ENCODE results near the gene TMEM17. TPM values are rescaled to one million over a fixed set of nuclear protein-coding genes. Genes with fewer than 3 reads are reported as not detected.
A peak's percentile ranks its signal among the peaks of the same experiment; 100 is the strongest.

TMEM17 gene
- total RNA-seq, 1 experiment from 2014 or later: 1.1 TPM

DNA sequence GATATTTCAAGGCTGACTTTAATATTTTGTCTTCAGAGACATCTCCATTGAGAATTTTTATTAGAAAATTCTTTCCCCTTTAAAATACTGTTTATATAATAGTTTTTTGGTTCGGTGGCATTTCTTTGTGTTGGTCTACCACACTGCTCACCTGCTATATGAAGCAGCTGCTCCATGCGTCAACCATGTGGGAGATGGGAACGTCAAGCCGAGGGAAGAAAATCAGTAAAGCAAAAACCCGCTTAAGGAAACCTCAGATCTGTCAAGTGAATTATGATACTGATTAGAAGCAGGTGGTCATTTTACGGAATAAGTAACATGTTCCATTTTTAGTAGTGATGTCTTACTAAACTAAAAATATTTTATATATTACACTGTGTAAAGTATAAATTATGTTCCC, 5.6 kb upstream of the TMEM17 start:
- DNase-seq (ENCODE audit: low read depth): no peak

- no peak for DNase-seq (ENCODE audit: low read depth)
These were observed 391 bp upstream of the TMEM17 start for GRCh38 chr2:62506421-62506750.

GRCh38 chr2:62505109-62505749, 766 bp downstream of the TMEM17 start:
- no peak for DNase-seq (ENCODE audit: low read depth)

GRCh38 chr2:62504657-62505056, 1.3 kb downstream of the TMEM17 start:
- DNase-seq (ENCODE audit: low read depth): no peak

GRCh38 chr2:62501794-62502500, 4.0 kb downstream of the TMEM17 start:
- peak; percentile 39 for DNase-seq (ENCODE audit: low read depth)

- DNase-seq (ENCODE audit: low read depth): no peak
These were observed 4.9 kb downstream of the TMEM17 start for GRCh38 chr2:62501069-62501468.

- no peak for DNase-seq (ENCODE audit: low read depth)
These were observed 6.5 kb downstream of the TMEM17 start for GRCh38 chr2:62499430-62500060.

DNA sequence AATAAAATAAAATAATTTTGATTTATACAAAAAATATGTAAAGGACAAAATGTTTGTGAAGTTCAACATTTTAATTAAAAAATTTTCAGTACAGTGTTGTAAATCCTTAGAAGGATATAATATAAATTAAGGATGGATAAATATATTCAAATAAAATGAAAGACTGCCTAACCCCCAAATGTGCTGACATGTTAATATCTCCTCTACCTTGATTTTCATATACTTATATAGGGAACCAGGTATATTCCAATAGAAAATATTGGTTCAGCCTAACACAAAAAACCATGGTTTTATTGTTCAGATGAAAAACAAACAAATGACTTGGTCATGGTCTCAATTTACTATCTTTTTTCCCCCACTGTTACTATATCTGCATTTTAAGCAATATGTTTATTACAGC, 7.3 kb downstream of the TMEM17 start:
- DNase-seq (ENCODE audit: low read depth): no peak

- no peak for DNase-seq (ENCODE audit: low read depth)
These were observed 10.2 kb downstream of the TMEM17 start for GRCh38 chr2:62495761-62496160.

GRCh38 chr2:62492048-62492447, 13.9 kb downstream of the TMEM17 start:
- no peak for DNase-seq (ENCODE audit: low read depth)

- no peak for DNase-seq (ENCODE audit: low read depth)
These were observed 16.3 kb downstream of the TMEM17 start for GRCh38 chr2:62489702-62490101.

DNA sequence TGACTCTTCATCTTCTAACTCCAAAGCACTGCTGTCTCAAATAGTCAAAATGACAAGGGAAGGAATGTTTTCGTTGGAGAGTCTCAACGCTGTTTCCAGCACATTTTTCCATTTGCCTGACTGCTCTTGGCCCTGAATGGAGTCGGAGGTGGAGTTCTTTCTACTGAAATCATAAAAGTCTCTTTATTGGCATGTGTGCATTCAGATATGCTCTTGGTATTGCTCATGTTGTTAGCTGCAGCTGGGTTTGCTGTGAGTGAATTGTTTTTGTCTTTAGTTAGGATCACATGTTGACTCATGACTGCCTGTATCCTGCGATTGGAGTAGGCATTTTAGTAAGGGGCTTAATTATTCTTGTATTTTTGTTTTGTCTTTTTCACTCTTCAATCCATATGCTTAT, 16.8 kb downstream of the TMEM17 start:
- DNase-seq (ENCODE audit: low read depth): no peak

DNA sequence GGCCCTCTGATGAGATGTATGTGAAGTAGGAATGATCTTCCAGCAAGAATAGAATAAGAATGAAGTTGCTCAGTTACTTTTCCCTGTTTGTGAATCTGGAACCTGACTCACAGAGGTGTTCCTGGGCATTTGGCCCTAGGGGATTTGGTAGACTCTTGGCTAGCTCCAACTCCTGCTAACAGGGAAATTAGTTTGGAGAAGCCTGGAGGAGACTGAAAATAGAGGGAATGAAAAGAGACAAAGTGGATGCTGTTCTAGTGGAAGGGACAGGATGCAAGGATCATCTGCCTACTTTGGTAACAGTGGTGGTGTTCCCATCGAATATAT, 19.6 kb downstream of the TMEM17 start:
- DNase-seq (ENCODE audit: low read depth): no peak

DNA sequence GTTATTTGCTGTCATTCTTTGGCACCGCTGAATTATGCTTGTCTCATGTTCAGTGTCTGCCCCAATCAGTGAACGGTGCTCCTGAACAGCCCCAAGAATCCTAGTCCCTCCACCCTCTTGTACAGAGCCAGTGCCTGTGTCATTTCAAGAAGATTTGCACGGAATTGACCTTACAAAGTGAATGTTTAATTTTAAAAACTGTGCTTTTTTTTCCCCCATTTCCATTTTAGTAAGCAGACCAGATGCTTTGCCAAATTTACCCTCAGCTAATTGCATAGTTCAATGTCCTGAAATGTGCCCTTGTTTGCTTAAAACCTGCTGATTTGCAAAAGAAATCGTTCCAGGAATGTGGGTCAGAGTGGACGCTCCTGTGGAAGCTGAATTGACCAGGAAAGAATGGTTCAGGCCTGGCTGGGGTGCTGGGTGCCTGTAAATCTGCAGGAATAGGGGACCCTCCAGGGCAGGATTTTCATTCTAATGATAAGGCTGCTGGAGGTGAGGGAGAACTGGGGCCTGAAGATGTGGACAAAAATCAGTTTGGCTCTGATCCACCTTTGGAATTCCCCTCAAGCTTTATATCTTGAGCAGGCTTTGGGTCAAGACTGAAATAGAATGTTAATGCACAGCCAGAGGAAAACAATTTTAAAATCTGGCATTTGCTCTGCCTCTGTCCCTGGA, 20.1 kb downstream of the TMEM17 start:
- DNase-seq (ENCODE audit: low read depth): no peak

- no peak for DNase-seq (ENCODE audit: low read depth)
These were observed 23.2 kb downstream of the TMEM17 start for GRCh38 chr2:62482558-62483352.

- DNase-seq (ENCODE audit: low read depth): no peak
These were observed 26.1 kb downstream of the TMEM17 start for GRCh38 chr2:62479917-62480316.

- DNase-seq (ENCODE audit: low read depth): no peak
These were observed 27.9 kb downstream of the TMEM17 start for GRCh38 chr2:62478093-62478580.

DNA sequence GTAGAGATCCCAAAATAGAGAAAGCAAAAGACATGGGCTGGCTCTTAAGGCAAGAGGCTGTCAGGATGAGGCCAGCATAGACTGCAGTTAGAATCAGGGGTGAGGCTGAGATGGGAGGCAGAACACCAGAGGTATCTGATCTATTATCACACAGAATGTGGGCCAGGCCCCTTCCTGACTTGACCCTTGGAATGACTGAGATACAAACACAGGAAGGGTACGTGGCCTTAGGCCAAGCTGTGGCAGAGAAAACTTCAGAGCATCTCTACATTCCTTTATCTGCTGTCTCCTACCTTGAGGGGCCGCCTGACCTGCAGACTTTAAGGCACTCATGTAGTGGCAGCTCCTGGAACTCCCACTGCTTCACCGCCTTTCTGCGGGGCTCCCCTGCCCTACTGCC, 28.4 kb downstream of the TMEM17 start:
- no peak for DNase-seq (ENCODE audit: low read depth)

DNA sequence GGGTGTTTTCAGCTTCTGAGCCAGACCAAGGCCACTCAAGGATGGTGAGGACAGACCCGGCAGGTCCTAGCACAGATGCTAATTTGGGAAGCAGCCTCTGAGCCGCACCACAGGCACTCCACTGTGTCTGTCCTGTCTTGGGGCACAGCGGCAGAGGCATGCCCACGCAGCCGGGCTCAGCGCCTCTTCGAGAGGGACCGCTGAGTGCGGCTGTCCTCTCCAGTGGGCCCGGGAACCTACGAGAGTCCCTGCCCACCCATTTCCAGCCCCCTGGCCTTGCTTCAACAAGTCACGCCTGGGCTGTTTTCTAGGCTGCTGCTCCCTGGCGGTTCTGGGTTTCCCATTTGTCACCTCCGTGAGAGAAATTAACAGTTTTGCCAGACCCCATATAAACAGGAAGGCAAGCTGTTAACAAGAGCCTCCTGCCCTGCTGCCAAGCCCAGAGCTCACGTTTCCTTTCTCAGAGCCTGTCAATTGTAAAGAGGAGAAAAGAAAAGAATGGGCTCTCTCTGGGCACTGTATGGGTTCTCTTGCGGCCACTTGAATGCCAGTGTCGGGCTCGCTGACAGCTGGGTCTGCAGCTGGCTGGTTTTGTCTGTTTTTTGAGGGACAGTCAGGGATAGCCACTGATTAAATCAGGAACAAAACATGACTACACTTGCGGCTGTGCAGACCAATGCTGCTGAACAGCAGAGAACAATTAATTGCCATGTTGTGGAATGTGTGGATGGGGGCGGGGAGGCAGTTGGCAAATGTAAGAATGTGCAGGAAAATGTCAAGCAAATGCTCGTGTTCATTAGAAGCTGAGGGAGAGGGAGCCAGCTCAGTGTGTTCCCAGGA, 30.6 kb downstream of the TMEM17 start:
- DNase-seq (ENCODE audit: low read depth): no peak

GRCh38 chr2:62474176-62474575, 31.8 kb downstream of the TMEM17 start:
- no peak for DNase-seq (ENCODE audit: low read depth)

GRCh38 chr2:62473246-62473827, 32.7 kb downstream of the TMEM17 start:
- DNase-seq (ENCODE audit: low read depth): no peak
